Chondrocyte (in vitro differentiated cells): ENCODE results near the gene RAD51B. TPM values are rescaled to one million over a fixed set of nuclear protein-coding genes. Genes with fewer than 3 reads are reported as not detected.
"Not testable (repeated sequence)": the region's sequence is repeated elsewhere in the genome, so short reads cannot be mapped to it uniquely, and the experiment has no call there.

ENCODE experiments used
- DNase-seq: peaks from one replicate; pipeline ENCODE4 v3.0.0; 2021; ENCODE audit warnings: mixed read lengths, low spot score
- H3K27ac Mint-ChIP-seq: one replicate; pipeline ENCODE4 v1.8.0; 2021; ENCODE audit warnings: mild to moderate bottlenecking, moderate library complexity, mixed read lengths; ENCODE audit not compliant: unreplicated experiment
- H3K27me3 Mint-ChIP-seq: 2 replicates; pipeline ENCODE4 v1.8.0; 2021; ENCODE audit warnings: low read depth, mixed read lengths
- H3K36me3 Mint-ChIP-seq: 2 replicates; pipeline ENCODE4 v1.8.0; 2021; ENCODE audit warnings: low read depth, mixed read lengths
- H3K4me1 Mint-ChIP-seq: 2 replicates; pipeline ENCODE4 v1.8.0; 2021; ENCODE audit warnings: low read depth, mild to moderate bottlenecking, mixed read lengths
- H3K4me3 Mint-ChIP-seq: one replicate; pipeline ENCODE4 v1.8.0; 2021; ENCODE audit warnings: mild to moderate bottlenecking, moderate library complexity, mixed read lengths; ENCODE audit not compliant: unreplicated experiment
- H3K9me3 Mint-ChIP-seq: 2 replicates; pipeline ENCODE4 v1.8.0; 2021; ENCODE audit warnings: low read depth, mixed read lengths
- CTCF ChIP-seq: fragments of 200-600 bp; sonication (generic); IDR thresholded peaks from 2 replicates; pipeline ENCODE4 v1.5.0; 2021; ENCODE audit warnings: antibody characterized with exemption, mild to moderate bottlenecking, moderate library complexity
- total RNA-seq: library from RNA; stranded (reverse); gene quantifications from 3 replicates; pipeline ENCODE4 v1.2.1, GENCODE V29; 2021

Gene RAD51B
- total RNA-seq, 1 donor from 2014 or later, result 8.2 TPM

- H3K36me3 Mint-ChIP-seq, result no peaks in the 10 kb centered on the region
- no peaks in the 10 kb centered on the region for H3K27me3 Mint-ChIP-seq
- H3K4me1 Mint-ChIP-seq, result peaks cover 21% of the 10 kb centered on the region
- no peaks in the 10 kb centered on the region for H3K9me3 Mint-ChIP-seq
- no peak overlapping the region for H3K27ac Mint-ChIP-seq
- DNase-seq, result no peak
- TF ChIP-seq CTCF, result no peak
- H3K4me3 Mint-ChIP-seq, result no peak overlapping the region
Measured at GRCh38 chr14:67982711-67983608, 163.4 kb downstream of the RAD51B start.

GRCh38 chr14:67984274-67984673 is 164.7 kb downstream of the RAD51B start:
- no peak for TF ChIP-seq CTCF
- Mint-ChIP-seq H3K9me3 (no peaks in the 10 kb centered on the region), H3K27me3 (no peaks in the 10 kb centered on the region), H3K4me3 (no peak overlapping the region), H3K4me1 (peaks cover 22% of the 10 kb centered on the region), H3K27ac (no peak overlapping the region), H3K36me3 (no peaks in the 10 kb centered on the region)
- no peak for DNase-seq

GRCh38 chr14:67986131-67986841 is 166.7 kb downstream of the RAD51B start:
- H3K27ac Mint-ChIP-seq, result peak overlapping the region; percentile 32
- H3K4me3 Mint-ChIP-seq, result no peak overlapping the region
- peaks cover 25% of the 10 kb centered on the region for H3K4me1 Mint-ChIP-seq
- H3K9me3 Mint-ChIP-seq, result no peaks in the 10 kb centered on the region
- no peaks in the 10 kb centered on the region for H3K36me3 Mint-ChIP-seq
- no peaks in the 10 kb centered on the region for H3K27me3 Mint-ChIP-seq
- no peak for DNase-seq
- TF ChIP-seq CTCF, result no peak

GRCh38 chr14:67987606-67988005 is 168.0 kb downstream of the RAD51B start:
- peak overlapping the region; percentile 11 for H3K4me3 Mint-ChIP-seq
- no peaks in the 10 kb centered on the region for H3K36me3 Mint-ChIP-seq
- DNase-seq, result no peak
- H3K27ac Mint-ChIP-seq, result peak overlapping the region; percentile 72
- TF ChIP-seq CTCF, result no peak
- H3K27me3 Mint-ChIP-seq, result no peaks in the 10 kb centered on the region
- H3K9me3 Mint-ChIP-seq, result no peaks in the 10 kb centered on the region
- H3K4me1 Mint-ChIP-seq, result peaks cover 28% of the 10 kb centered on the region

GRCh38 chr14:67988210-67988609 is 168.6 kb downstream of the RAD51B start:
- not testable (repeated sequence) for H3K4me3 Mint-ChIP-seq, H3K36me3 Mint-ChIP-seq, DNase-seq, H3K27me3 Mint-ChIP-seq, H3K9me3 Mint-ChIP-seq
- Mint-ChIP-seq H3K27ac (peak overlapping the region; percentile 72), H3K4me1 (peaks cover 28% of the 10 kb centered on the region)
